Progenitor cell of endocrine pancreas (in vitro differentiated cells): Measurements from ENCODE around the gene MECP2. TPM values are rescaled to one million over a fixed set of nuclear protein-coding genes. Genes with fewer than 3 reads are reported as not detected.
A peak's percentile ranks its signal among the peaks of the same experiment; 100 is the strongest.
"Not testable (repeated sequence)": the region's sequence is repeated elsewhere in the genome, so short reads cannot be mapped to it uniquely, and the experiment has no call there.

Source experiments
- DNase-seq: peaks from one replicate; pipeline ENCODE4 v3.0.0; 2021; ENCODE audit warnings: low spot score; ENCODE audit not compliant: unreplicated experiment
- H3K27ac Mint-ChIP-seq: 2 replicates; pipeline ENCODE4 v1.8.0; 2021; ENCODE audit warnings: mild to moderate bottlenecking, moderate library complexity, mixed read lengths
- H3K27me3 Mint-ChIP-seq: 2 replicates; pipeline ENCODE4 v1.8.0; 2021; ENCODE audit warnings: mixed read lengths
- H3K36me3 Mint-ChIP-seq: 2 replicates; pipeline ENCODE4 v1.8.0; 2022; ENCODE audit warnings: mixed read lengths; ENCODE audit not compliant: insufficient read depth
- H3K4me1 Mint-ChIP-seq: 2 replicates; pipeline ENCODE4 v1.8.0; 2021; ENCODE audit warnings: low read depth, mixed read lengths
- H3K4me3 Mint-ChIP-seq: 2 replicates; pipeline ENCODE4 v1.8.0; 2021; ENCODE audit warnings: low read depth, mild to moderate bottlenecking, moderate library complexity, mixed read lengths
- H3K9me3 Mint-ChIP-seq: 2 replicates; pipeline ENCODE4 v1.8.0; 2021; ENCODE audit warnings: low read depth, mixed read lengths
- long read RNA-seq: library from polyadenylated mRNA; unstranded; transcript quantifications from one replicate; pipeline ENCODE4 v2.0.0, GENCODE V29; 2020
- total RNA-seq: library from RNA; stranded (reverse); gene quantifications from 2 replicates; pipeline ENCODE4 v1.2.1, GENCODE V29; 2021
- TF ChIP-seq, protein P1 (sequence below): fragments of 200-600 bp; sonication (generic); IDR thresholded peaks from one replicate; pipeline ENCODE4 v1.5.0; 2021; ENCODE audit warnings: antibody characterized with exemption, mild to moderate bottlenecking; ENCODE audit not compliant: unreplicated experiment

The MECP2 gene
- total RNA-seq: 40.6 and 47.6 TPM in 2 replicates
- long read RNA-seq, partial matches to known transcripts: 0 of 17 reads
- long read RNA-seq, other reads (novel, unspliced or antisense): 17 of 17 reads

DNA sequence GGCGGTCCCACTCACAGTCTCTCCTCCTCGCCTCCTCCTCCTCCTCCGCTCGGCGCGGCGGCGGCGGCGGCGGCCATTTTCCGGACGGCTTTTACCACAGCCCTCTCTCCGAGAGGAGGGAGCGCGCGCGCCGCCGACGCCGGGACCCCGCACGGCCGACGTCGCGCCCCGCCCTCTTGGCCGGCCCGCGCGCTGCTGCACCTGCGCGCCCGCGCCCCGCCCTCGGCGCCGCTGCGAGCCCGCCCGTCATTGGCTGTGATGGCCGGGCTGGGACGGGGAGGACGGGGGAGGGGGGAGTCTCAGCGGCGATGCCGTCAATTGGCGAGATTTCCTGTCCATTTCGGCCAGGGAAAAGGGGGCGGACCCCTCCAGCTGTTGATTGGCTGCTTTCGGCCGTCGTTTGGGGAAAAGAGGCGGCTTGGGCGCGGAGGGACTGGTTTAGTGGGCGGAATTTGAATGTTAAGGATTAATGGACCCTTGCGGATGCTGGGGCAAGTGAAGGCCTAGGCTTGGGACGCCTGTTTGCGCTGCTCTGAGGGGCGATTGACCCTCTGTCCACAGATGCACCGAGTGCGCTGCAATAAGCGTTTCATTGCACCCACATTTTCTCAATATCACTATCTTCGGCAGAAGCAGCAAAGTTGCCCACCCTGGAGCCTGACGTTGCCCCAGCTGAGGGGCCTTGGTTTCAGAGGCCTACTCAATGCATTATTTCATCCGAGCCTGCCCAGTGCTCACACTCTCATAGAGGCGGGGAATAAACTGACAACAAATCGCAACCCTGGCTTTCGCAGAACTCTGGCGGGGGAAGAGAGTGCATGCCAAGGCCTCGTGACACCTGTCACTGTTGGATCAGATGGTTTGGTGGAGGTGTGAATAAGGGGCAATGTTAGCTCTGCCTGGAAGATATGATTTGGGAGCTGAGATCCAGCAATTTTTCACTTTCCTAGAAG, at the start of gene MECP2:
Gene MECP2, minus strand, starts transcription at position 129 of the 953 bp plus-strand sequence.
- H3K27me3 Mint-ChIP-seq: no peaks in the 10 kb centered on the region
- peak within 1 kb of the TSS; percentile 75 for H3K4me3 Mint-ChIP-seq
- TF ChIP-seq, protein P1, sequence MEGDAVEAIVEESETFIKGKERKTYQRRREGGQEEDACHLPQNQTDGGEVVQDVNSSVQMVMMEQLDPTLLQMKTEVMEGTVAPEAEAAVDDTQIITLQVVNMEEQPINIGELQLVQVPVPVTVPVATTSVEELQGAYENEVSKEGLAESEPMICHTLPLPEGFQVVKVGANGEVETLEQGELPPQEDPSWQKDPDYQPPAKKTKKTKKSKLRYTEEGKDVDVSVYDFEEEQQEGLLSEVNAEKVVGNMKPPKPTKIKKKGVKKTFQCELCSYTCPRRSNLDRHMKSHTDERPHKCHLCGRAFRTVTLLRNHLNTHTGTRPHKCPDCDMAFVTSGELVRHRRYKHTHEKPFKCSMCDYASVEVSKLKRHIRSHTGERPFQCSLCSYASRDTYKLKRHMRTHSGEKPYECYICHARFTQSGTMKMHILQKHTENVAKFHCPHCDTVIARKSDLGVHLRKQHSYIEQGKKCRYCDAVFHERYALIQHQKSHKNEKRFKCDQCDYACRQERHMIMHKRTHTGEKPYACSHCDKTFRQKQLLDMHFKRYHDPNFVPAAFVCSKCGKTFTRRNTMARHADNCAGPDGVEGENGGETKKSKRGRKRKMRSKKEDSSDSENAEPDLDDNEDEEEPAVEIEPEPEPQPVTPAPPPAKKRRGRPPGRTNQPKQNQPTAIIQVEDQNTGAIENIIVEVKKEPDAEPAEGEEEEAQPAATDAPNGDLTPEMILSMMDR: no peak
- peak within 1 kb of the TSS; percentile 85 for H3K27ac Mint-ChIP-seq
- peaks cover 27% of the 10 kb centered on the region for H3K4me1 Mint-ChIP-seq
- H3K36me3 Mint-ChIP-seq: peaks cover 3% of the 10 kb centered on the region
- H3K9me3 Mint-ChIP-seq: peaks cover 22% of the 10 kb centered on the region
- DNase-seq: peak; percentile 83

DNA sequence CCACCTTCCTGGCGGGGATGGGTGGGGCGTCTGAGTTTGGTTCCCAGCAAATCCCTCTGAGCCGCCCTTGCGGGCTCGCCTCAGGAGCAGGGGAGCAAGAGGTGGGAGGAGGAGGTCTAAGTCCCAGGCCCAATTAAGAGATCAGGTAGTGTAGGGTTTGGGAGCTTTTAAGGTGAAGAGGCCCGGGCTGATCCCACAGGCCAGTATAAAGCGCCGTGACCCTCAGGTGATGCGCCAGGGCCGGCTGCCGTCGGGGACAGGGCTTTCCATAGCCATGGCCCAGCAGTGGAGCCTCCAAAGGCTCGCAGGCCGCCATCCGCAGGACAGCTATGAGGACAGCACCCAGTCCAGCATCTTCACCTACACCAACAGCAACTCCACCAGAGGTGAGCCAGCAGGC, 46.5 kb upstream of the MECP2 start, which contains the start of gene OPN1LW:
Gene OPN1LW, plus strand, starts transcription at position 234 of the 400 bp plus-strand sequence. Its CDS starts 41 bp downstream, at position 275.
- H3K27me3 Mint-ChIP-seq, H3K27ac Mint-ChIP-seq, H3K9me3 Mint-ChIP-seq, DNase-seq, H3K36me3 Mint-ChIP-seq, H3K4me1 Mint-ChIP-seq, H3K4me3 Mint-ChIP-seq: not testable (repeated sequence)

DNA sequence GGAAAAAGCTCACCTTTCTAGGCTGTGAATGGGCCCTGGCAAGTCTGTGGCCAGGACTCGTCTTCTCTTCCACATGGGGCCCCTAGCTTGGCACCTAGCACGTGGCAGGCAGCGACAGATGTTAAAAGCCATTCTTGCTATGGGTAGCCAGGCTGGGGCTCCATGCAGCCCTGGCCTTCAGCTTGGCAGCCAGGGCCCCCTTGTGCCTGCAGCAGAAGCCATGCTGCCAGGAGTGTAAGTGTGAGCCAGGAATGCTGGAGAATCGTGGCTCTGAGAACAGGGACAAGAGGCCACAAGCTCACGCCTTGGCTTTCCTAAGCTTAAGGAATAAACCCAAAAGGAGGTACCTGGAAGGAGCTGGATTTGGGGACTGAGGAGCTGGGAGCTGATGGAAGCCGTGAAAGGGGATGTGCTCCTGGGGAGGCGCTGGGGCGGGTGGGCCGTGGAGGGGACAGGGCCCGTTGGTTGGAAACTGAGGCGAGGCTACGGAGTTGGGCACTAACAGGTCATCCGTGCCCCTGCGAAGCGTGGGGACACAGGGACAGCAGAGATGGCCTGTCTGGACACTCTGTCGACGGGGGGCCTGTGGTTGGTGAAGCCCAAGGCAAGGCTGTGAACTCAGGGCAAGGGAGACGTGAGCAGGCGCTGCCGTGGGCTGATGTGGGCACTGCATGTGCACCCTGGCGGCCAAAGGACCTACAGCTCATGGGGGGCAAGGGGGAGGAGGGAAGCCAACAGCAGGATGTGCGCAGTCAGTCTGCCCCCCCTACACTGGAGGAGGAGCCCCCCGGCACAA, 45.6 kb upstream of the MECP2 start:
- Mint-ChIP-seq H3K9me3 (peaks cover 7% of the 10 kb centered on the region), H3K27ac (no peak overlapping the region), H3K4me3 (no peak overlapping the region), H3K27me3 (peaks cover 3% of the 10 kb centered on the region), H3K4me1 (peaks cover 1% of the 10 kb centered on the region), H3K36me3 (peaks cover 2% of the 10 kb centered on the region)
- TF ChIP-seq, protein P1: no peak
- DNase-seq: no peak

DNA sequence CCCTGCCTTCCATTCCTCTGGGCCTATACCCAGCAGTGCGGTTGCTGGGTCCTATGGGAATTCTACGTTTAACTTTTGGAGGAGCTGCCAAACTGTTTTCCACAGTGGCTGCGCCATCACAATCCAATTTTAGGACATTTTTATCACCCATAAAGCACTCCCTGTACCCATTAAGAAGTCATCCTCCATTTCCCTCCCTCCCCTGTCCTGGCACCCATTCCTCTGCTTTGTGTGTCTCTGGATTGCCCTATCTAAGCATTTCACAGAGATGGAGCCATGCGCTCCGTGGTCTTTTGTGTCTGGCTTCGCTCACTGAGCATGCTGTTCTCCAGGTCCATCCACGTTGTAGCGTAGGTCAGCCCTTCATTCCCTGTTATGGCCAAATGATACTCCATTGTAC, 44.9 kb upstream of the MECP2 start:
- H3K36me3 Mint-ChIP-seq: peaks cover 2% of the 10 kb centered on the region
- no peak overlapping the region for H3K27ac Mint-ChIP-seq

DNA sequence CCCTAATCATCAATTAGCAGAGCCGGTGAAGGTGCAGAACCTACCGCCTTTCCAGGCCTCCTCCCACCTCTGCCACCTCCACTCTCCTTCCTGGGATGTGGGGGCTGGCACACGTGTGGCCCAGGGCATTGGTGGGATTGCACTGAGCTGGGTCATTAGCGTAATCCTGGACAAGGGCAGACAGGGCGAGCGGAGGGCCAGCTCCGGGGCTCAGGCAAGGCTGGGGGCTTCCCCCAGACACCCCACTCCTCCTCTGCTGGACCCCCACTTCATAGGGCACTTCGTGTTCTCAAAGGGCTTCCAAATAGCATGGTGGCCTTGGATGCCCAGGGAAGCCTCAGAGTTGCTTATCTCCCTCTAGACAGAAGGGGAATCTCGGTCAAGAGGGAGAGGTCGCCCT, 43.2 kb upstream of the MECP2 start:
- H3K4me1 Mint-ChIP-seq: peaks cover 2% of the 10 kb centered on the region
- H3K9me3 Mint-ChIP-seq: peaks cover 12% of the 10 kb centered on the region
- no peak overlapping the region for H3K27ac Mint-ChIP-seq
- H3K27me3 Mint-ChIP-seq: peaks cover 8% of the 10 kb centered on the region
- peaks cover 2% of the 10 kb centered on the region for H3K36me3 Mint-ChIP-seq
- no peak overlapping the region for H3K4me3 Mint-ChIP-seq
- TF ChIP-seq, protein P1: no peak
- no peak for DNase-seq

More for the DNA sequence above, 44.9 kb upstream of the MECP2 start:
- Mint-ChIP-seq H3K9me3 (peaks cover 7% of the 10 kb centered on the region), H3K4me1 (peaks cover 1% of the 10 kb centered on the region), H3K27me3 (peaks cover 3% of the 10 kb centered on the region), H3K4me3 (no peak overlapping the region)
- TF ChIP-seq, protein P1: no peak
- no peak for DNase-seq
